GM21515 (cell line): ENCODE measurements around the gene PGLYRP1.

Experiments used
- ATAC-seq: cut with Tn5 transposase; IDR thresholded peaks from one replicate; pipeline ENCODE4 v1.9.1; 2021; ENCODE audit not compliant: unreplicated experiment

Gene PGLYRP1

GRCh38 chr19:46033401-46033800 is 10.5 kb upstream of the PGLYRP1 start:
- ATAC-seq = no peak

GRCh38 chr19:46032597-46033025 is 9.8 kb upstream of the PGLYRP1 start:
- ATAC-seq = no peak

- no peak for ATAC-seq
Observed at GRCh38 chr19:46031781-46032596, 9.1 kb upstream of the PGLYRP1 start.

GRCh38 chr19:46030812-46031550 is 8.1 kb upstream of the PGLYRP1 start:
- ATAC-seq = no peak

- no peak for ATAC-seq
Observed at GRCh38 chr19:46025835-46026234, 3.0 kb upstream of the PGLYRP1 start.

- no peak for ATAC-seq
Observed at GRCh38 chr19:46023311-46023779, 492 bp upstream of the PGLYRP1 start.

- no peak for ATAC-seq
Observed at GRCh38 chr19:46022061-46022430, 807 bp downstream of the PGLYRP1 start.

- no peak for ATAC-seq
Observed at GRCh38 chr19:46021531-46022041, 1.3 kb downstream of the PGLYRP1 start.

GRCh38 chr19:46020819-46021125 is 2.1 kb downstream of the PGLYRP1 start:
- ATAC-seq = no peak

- no peak for ATAC-seq
Observed at GRCh38 chr19:46019270-46019669, 3.6 kb downstream of the PGLYRP1 start.

- ATAC-seq = no peak
Observed at GRCh38 chr19:46018729-46019251, 4.1 kb downstream of the PGLYRP1 start.

- ATAC-seq = no peak
Observed at GRCh38 chr19:46017874-46018675, 4.8 kb downstream of the PGLYRP1 start.

GRCh38 chr19:46017095-46017429 is 5.8 kb downstream of the PGLYRP1 start:
- no peak for ATAC-seq

GRCh38 chr19:46016426-46017094 is 6.3 kb downstream of the PGLYRP1 start:
- ATAC-seq = no peak

- no peak for ATAC-seq
Observed at GRCh38 chr19:46015687-46016425, 7.0 kb downstream of the PGLYRP1 start.

- ATAC-seq = no peak
Observed at GRCh38 chr19:46014941-46015686, 7.7 kb downstream of the PGLYRP1 start.

- ATAC-seq = no peak
Observed at GRCh38 chr19:46014534-46014933, 8.3 kb downstream of the PGLYRP1 start.

GRCh38 chr19:46009530-46010510 is 13.0 kb downstream of the PGLYRP1 start:
- no peak for ATAC-seq
